GM21825 (cell line): Measurements from ENCODE around the gene ARL14EP.

ENCODE experiments used
- ATAC-seq: cut with Tn5 transposase; IDR thresholded peaks from one replicate; pipeline ENCODE4 v1.9.1; 2021; ENCODE audit warnings: mild to moderate bottlenecking, moderate library complexity; ENCODE audit not compliant: unreplicated experiment

The ARL14EP gene

DNA sequence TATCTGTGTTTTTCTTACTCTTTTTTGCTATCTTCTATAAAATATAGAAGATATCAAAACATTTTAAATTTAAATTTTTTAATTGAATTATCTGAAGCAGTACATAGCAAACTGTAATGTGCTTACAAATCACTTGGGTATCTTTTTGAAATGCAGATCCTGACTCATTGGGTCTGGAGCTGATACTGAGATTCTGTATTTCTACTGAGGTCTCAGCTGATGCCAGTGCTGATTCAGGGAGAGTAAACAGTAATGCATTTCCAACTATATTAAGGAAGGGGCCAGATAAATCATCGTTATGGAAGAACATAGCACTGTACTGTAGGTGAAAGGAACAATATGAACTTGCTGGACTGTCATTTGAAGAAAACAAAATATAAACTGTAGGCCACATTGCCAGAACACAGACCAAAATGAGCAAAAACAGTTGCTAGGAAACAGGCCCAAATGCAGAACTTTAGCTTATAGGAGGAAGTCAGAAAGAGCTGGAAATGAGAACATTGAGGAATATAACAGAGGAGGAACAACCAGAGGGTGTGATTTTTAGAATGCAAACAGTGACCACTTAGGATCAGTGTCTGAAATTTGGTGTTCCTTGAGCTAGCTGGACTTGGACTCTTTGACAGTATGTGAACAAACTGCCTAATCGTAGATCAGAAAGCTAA, 3.3 kb downstream of the ARL14EP start:
- no peak for ATAC-seq

- ATAC-seq: no peak
Measured at GRCh38 chr11:30326906-30327305, 4.0 kb downstream of the ARL14EP start.

DNA sequence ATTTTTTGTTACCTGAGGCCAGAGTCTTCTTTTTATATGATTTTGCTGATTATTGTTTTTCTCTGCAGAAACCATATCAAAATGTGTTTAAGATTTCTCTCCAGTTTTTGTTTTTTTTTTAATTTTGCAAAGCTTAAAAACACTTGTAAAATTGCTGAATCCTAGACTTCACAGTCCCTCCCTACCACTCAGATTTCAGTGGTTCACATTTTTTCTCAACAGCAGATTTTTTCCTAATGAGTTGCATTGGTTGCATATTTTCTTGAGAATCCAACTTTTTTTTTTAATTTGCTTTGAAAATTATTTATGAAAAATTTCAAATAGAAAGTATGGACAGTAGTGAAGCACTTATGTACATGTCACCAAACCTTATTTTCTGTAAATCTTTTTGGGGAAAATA, 5.8 kb downstream of the ARL14EP start:
- no peak for ATAC-seq

GRCh38 chr11:30329150-30329940, 6.4 kb downstream of the ARL14EP start:
- ATAC-seq: no peak

- ATAC-seq: peak; percentile 65
Measured at GRCh38 chr11:30333405-30333804, 10.5 kb downstream of the ARL14EP start.

DNA sequence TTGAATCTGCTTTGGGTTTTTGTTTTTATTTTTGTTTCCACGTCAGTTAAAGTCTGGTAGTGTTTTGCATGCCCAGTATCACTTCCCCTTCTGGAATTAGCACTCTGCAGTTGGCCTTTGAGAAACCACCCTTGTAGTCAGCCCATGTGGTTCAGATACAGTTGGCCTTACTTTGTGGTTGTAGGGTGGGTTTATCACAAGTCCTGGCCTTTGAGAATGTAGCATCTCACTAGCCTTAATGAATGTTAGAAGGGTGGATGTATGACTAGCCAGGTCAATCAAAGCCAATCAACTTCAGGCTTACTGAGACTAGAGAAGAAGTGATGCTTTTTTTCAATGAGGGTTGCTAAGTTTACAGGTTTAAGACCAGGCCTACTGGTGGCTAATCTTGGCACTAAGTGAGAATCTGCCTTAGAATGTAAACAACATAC, 19.8 kb downstream of the ARL14EP start:
- peak; percentile 98 for ATAC-seq

GRCh38 chr11:30344085-30344484, 21.2 kb downstream of the ARL14EP start:
- no peak for ATAC-seq

DNA sequence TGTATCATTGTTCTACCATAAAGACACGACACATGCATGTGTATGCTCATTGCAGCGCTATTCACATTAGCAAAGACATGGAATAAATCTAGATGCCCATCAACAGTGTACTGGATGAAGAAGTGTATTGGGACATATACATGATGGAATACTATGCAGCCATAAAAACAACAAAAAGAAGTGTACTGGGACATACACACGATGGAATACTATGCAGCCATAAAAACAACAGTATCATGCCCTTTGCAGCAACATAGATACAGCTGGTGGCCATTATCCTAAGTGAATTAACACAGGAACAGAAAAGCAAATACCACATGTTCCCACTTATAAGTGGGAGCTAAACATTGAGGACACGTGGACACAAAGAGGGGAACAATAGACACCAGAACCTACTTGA, 22.7 kb downstream of the ARL14EP start:
- no peak for ATAC-seq

DNA sequence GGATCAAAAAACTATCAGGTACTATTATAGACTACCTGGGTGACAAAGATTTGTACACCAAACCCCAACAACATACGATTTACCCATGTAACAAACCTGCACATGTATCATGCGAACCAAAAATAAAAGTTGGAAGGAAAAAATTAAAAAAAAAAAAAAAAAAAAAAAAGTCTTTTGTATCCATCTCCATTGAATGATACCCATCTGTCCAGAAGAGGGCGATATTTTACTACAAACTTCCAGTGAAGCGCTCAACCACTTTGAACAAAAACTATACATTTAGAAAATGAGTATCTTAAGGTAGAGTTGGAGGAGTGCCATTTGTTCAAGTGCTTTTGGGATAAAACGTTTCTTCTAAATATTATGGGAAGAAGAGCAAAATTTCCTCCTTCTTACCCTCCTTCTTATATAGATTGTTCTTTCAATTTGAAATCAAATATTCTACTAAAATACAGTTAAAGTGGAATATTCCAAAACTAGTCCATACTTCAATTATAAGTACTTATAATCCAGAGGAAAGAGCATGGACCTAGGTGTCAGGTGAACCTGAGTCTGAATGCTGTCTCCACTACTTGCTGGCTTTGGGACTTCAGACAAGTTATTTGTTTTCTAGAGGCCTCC, 23.3 kb downstream of the ARL14EP start:
- ATAC-seq: no peak

GRCh38 chr11:30348035-30348434, 25.1 kb downstream of the ARL14EP start:
- no peak for ATAC-seq

DNA sequence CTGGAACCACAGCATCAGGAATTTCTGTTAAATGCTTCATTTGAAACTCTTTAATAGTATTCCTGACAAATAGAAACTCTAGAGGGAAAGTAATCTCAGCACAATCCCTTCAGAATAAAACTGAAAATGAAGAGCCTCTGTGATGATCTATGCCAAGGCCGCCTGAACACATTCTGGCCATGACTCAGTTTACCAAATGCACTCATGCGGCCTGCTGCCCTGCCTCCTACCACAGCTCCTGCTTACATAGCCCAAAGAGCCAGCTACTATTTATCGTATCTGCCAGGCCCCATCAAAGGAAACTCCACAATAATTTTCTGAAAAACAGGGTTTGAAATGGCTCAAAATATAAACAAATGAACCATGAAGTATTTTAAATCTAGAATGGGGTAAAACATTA, 27.0 kb downstream of the ARL14EP start:
- ATAC-seq: no peak

GRCh38 chr11:30350384-30350783, 27.5 kb downstream of the ARL14EP start:
- ATAC-seq: no peak

DNA sequence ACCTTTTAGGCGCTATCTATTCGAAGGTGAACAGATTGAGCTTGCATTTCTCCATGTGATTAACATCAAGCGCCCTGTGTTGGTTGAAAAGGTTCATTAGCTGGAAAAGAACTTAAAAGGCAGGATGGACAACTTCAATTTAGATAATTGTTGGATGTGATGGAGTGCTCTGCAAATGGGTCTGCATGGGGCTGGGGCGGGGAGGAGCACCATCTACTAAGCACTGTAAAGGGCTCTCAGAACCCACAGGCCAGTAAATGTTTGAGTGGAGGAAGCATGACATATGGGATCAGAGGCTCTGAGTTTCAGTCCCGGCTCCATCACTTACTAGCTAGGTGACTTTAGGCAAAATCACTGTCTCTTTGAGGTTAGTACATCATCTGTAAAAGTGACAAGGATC, 28.2 kb downstream of the ARL14EP start:
- ATAC-seq: no peak

DNA sequence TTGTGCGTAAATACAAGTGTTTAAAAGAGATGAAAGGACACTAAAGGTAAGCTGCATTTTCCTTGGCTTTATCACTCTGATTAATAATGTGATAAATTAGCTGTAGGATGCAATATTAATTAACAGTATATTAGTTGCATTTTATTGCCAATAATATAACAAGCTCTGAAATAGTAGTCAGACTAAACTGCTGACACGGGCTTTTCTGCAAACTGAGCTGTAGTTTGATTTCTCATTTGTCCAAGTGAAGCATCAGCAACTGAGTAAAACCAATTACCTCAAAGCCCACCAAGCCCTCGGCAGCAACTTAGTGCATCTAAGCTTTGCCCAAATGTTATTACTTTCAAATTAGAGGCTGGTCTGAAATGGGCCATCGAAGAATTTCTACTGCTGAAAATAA, 33.5 kb downstream of the ARL14EP start:
- no peak for ATAC-seq

DNA sequence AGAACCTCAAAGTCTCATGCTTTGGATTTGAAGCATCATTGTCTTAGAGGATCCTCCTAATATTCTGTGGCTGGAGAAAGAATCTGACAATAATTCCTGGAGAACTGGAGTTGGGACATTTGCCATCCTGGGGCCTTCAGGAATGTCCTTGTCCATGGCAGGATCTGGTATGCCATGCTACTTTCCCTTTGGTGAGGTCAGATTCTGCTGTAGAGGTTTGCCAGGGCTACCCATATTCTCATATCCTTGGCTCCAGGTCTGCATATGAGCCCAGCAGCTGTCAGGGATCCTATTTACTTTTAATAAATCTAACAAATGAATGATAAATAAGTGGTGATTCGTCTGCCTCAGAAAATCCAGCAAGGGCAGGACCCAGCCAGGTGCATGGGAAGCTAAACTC, 35.0 kb downstream of the ARL14EP start:
- no peak for ATAC-seq

- no peak for ATAC-seq
Measured at GRCh38 chr11:30358536-30358935, 35.6 kb downstream of the ARL14EP start.

DNA sequence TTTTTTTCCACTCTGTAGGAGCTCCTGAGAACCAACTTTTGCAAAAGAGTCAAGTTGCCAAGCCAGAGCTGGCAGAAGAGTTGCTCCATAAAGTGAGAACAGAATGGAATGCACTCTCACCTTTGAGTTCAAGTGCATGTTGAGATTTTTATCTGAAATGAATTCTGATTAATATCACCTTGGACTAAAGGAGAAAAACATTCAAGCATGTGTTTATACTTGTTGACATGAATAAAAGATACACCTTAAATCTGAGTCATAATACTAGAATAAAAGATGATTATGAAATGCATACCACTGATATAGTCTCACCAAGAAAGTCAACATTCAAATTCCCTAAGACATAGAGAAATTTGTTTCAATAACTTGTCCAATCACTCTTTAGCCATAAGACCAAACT, 37.8 kb downstream of the ARL14EP start:
- ATAC-seq: no peak

DNA sequence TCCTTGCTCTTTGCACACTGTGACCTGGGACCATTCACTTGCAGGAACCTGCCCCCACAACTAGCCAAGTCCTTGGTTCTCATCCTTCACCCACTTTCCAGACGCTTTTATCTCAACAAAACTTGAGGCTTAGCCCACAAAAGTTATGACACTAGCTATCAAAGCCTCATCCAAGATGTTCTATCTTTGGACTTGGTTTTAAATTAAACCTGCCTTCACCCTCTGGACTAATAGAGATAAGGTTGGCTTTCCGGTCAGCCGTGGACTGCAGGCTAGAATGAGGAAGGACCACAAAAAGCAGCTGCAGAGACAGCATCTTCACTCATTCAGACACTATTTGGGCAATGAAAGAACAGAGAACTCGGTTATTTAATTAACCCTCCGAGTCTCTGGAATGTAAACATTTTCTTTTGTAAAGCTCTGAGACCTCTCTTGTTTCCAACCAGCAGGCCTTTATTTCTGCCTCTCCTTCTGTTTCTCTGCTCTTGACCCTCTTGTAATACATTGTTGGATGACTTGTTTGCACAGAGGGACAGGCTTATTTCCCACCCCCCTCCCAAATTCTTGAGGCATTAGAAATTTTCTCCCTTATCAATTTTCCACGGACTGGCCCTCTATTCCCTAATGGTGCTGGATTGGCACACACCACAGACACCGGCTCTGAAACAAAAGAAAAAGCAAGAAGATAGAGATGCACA, 41.4 kb downstream of the ARL14EP start:
- ATAC-seq: no peak

DNA sequence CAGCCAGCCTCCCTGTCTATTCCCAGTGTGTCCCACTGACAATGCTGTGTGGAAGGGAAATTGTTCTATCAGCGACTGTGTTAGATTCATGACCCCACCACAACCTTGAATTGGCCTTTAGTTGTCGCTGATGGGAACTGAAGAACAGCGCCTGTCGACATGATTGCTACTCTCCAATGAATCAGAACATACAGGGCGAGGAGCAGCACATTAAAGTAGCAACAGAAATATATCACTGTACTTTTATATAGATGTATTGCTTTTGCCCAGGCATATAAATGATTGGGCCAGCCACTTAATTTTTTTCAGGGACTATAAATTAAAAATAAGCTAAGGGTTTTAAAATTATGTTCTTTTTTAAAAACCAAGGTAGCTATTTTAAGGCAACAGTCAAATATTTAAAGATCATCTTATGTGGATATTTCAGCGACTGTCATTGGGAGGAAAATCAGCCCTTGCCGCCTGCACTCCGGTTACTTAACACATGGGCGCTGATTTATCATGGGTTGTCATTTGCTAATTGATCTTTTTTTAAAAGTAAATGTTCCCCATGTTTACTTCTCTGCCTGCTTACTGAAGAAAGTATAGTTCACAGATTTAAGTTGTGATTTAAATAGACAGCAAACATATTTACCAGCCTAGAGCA, 42.1 kb downstream of the ARL14EP start:
- no peak for ATAC-seq

GRCh38 chr11:30365793-30366517, 43.1 kb downstream of the ARL14EP start:
- no peak for ATAC-seq
